ENCODE data around the gene PODNL1.

DNA sequence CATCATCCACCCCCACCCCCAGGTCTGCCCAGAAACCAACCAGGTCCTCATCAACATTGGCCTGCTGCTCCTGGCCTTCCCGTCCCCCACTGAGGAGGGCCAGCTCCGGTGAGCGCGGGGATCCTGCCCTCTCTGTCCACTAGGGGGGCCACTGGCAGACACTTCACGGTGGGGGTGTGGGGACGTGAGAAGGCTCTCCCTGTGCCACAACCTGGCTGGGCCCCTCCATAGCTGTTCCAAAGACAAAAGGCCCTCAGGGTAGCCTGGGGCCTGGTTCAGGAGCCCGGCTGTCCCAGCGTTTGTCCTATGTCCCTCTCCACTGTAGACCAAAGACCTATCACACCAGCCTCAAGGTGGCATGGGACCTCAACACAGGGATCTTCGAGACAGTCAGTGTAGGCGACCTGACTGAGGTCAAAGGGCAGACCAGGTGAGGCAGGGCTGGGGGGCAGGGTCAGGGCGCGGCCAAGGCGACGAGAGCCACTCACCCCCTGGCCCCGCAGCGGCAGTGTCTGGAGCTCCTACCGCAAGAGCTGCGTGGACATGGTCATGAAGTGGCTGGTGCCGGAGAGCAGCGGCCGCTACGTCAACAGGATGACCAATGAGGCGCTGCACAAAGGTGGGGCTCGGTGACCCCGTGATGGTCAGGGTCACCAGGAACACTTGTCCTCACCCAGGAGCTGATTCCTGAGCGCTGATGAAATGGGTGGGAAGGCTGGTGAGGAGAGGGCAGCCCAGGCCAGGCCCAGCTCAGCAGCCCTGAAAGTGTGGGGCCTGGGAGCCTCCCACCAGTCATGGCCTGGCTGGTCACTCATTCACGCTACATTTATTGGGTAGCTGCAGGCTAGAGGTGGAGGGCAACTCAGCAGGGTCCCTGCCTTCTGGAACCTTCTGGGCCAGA, 22.0 kb upstream of the PODNL1 start:
- TF ChIP-seq EZH2 (IDR thresholded peaks at IDR 0.05; ENCODE audit: insufficient read depth, poor library complexity, severe bottlenecking), result no peak
- no peak for TF ChIP-seq EZH2phosphoT487 (IDR thresholded peaks at IDR 0.05; ENCODE audit: insufficient read depth, low read depth)

Data from GM23248 (cell line).